HL-60/S4 (cell line): ENCODE measurements around the gene SIGLEC7.

Experiments used
- in situ Hi-C: fragments of 300-500 bp; cut with MboI; formaldehyde crosslinking; loops from 2 replicates; pipeline ENCODE4 v1.14.3; 2022; ENCODE audit warnings: low sequenced_read_pairs

Gene SIGLEC7

GRCh38 chr19:51116736-51117286 lies 25.3 kb upstream of the SIGLEC7 start:
- in situ Hi-C loops: no loop called here

- in situ Hi-C loops: no loop called here
These were observed 23.0 kb upstream of the SIGLEC7 start for GRCh38 chr19:51119101-51119500.

- in situ Hi-C loops: no loop called here
These were observed 22.5 kb upstream of the SIGLEC7 start for GRCh38 chr19:51119611-51120010.

- in situ Hi-C loops: no loop called here
These were observed 21.9 kb upstream of the SIGLEC7 start for GRCh38 chr19:51120160-51120559.

- in situ Hi-C loops: no loop called here
These were observed 20.8 kb upstream of the SIGLEC7 start for GRCh38 chr19:51121257-51121656.

- in situ Hi-C loops: no loop called here
These were observed 19.8 kb upstream of the SIGLEC7 start for GRCh38 chr19:51122112-51122981.

- in situ Hi-C loops: no loop called here
These were observed 18.7 kb upstream of the SIGLEC7 start for GRCh38 chr19:51123381-51123800.

- in situ Hi-C loops: no loop called here
These were observed 18.3 kb upstream of the SIGLEC7 start for GRCh38 chr19:51123802-51124201.

- in situ Hi-C loops: no loop called here
These were observed 17.9 kb upstream of the SIGLEC7 start for GRCh38 chr19:51124216-51124615.

- in situ Hi-C loops: no loop called here
These were observed 17.4 kb upstream of the SIGLEC7 start, which contains the start of gene SIGLEC9 for GRCh38 chr19:51124729-51125128. Gene SIGLEC9, plus strand, starts transcription at chr19:51124906. Its CDS starts 69 bp downstream, at chr19:51124975.

GRCh38 chr19:51125421-51126075 lies 16.6 kb upstream of the SIGLEC7 start:
- in situ Hi-C loops: no loop called here

- in situ Hi-C loops: no loop called here
These were observed 15.1 kb upstream of the SIGLEC7 start for GRCh38 chr19:51127032-51127431.

GRCh38 chr19:51127755-51128154 lies 14.3 kb upstream of the SIGLEC7 start:
- in situ Hi-C loops: no loop called here

GRCh38 chr19:51128227-51128626 lies 13.9 kb upstream of the SIGLEC7 start:
- in situ Hi-C loops: no loop called here

- in situ Hi-C loops: no loop called here
These were observed 12.4 kb upstream of the SIGLEC7 start for GRCh38 chr19:51129716-51130115.

- in situ Hi-C loops: no loop called here
These were observed 10.1 kb upstream of the SIGLEC7 start for GRCh38 chr19:51131780-51132680.

- in situ Hi-C loops: no loop called here
These were observed 7.1 kb upstream of the SIGLEC7 start for GRCh38 chr19:51135004-51135403.

- in situ Hi-C loops: no loop called here
These were observed 5.9 kb upstream of the SIGLEC7 start for GRCh38 chr19:51135986-51136762.

- in situ Hi-C loops: no loop called here
These were observed 5.1 kb upstream of the SIGLEC7 start for GRCh38 chr19:51136851-51137551.
